HG02763 (cell line): Measurements from ENCODE around the gene NUP50.

Source experiments
- ATAC-seq: cut with Tn5 transposase; IDR thresholded peaks from one replicate; pipeline ENCODE4 v1.9.1; 2021; ENCODE audit warnings: mild to moderate bottlenecking, moderate library complexity; ENCODE audit not compliant: unreplicated experiment

Gene NUP50

DNA sequence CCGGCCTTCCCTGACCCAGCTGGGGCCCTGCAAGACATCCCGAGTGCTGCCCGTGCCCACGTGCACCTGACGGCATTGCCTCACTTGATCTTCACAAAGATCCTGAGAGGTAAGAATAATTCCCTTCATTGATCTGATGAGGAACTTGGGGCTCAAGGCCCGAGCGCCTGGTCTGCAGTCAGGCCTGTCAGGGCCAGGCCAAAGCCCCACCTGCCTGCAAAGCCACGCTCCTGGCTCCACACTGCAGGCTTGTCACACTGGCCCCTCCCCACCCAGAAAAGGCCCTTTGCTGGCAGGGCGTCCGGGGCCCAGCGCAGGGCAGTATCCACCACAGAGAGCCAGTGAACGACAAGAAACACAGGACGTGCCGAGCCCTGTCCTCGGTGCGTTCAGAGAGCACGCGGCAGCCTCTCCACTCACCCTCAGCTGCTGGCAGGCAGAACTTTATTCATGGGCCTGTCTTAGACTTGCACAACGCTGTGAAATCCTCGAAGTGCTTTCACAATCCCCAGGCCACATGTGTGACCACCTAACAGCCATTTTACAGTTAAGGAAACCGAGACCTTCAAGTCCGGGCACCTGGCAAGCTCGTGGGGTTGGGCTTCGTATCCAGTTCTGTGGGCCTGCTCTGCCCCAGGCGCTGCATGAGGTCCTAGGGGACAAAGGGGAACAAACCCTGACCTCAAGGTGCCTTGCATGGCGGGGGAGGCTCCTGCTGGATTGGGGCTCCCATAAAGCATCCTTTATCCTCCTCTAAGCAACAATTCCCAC, 62.2 kb downstream of the NUP50 start:
- no peak for ATAC-seq

GRCh38 chr22:45226503-45227186, 62.9 kb downstream of the NUP50 start:
- ATAC-seq = no peak

GRCh38 chr22:45227645-45228400, 64.1 kb downstream of the NUP50 start:
- no peak for ATAC-seq

DNA sequence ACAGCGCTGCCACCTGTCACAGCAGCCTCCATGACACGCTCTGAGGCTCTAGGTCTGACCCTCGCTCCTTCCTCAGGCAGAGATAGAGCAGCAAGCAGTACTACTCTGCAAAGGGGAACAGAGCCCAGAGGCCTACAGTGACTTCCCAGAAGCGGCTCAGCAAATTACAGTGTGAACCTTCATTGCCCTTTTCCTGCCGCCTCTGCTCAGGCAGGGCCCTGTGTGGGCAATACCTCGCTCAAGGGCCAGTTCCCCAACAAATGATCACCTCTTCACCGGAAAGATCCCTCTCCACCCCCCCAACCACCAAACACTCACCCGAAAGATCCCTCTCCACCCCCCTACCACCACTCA, 64.7 kb downstream of the NUP50 start:
- ATAC-seq = no peak

DNA sequence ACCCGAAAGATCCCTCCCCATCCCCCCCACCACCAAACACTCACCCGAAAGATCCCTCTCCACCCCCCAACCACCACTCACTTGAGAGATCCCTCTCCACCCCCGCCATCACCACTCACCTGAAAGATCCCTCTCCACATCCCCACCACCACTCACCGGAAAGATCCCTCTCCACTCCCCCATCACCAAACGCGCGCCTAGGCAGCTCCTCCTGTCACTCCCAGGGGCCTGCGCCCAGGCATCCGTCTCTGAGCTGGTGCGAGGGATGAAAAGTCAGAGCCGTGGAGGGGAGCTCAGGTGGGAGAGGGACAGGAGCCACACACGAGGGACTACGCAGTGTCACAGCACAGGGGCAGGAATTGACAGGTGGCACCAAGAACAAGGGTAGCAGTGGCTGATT, 65.5 kb downstream of the NUP50 start:
- ATAC-seq = no peak

DNA sequence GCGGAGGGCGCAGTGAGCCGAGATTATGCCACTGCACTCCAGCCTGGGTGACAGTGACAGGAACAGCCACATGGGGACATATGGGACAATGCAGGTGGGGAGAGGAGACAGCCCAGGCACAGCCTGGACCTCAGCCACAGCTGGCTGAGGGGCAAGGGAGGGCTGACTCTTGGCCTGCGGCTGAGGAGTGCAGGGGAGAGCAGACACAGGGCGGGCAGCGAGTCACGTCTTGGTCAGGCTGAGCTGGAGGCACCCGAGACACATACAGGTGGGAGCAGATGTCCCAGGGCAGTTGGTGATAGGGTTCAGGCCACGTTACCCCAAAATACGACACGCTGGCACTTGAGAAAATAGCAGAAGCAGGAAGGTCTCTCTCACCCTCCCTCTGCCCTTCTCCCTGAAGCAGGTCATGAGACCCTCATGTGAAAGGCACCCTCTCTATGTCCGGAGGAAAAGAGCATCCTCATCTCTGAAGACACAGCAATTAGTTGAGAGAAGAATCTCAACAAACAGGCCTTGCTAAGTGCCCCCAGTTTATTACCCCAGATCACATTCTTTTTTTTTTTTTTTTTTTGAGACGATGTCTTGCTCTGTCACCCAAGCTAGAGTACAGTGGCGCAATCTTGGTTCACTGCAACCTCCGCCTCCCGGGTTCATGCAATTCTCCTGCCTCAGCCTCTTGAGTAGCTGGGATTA, 66.4 kb downstream of the NUP50 start:
- no peak for ATAC-seq

- no peak for ATAC-seq
Observed at GRCh38 chr22:45231293-45231692, 67.6 kb downstream of the NUP50 start.

DNA sequence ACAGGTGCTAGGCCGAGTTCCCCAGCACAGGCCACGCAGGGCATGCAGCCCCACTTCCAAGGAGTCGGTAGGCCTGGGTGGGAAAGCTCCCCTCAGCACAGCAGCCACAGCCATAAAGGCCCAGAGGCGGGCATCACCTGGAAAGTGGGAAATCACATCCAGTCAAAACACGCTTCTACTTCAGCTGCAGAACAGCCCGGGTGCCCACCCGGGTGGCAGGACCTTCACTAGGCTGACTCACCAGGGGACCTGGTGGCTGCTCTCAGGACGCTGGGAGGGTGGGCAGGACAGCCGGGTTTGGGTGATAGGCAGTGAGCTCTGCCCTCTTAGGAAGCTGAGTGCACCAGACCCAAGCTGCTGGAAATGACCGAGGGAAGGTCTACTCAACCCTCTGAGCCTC, 69.7 kb downstream of the NUP50 start:
- no peak for ATAC-seq

DNA sequence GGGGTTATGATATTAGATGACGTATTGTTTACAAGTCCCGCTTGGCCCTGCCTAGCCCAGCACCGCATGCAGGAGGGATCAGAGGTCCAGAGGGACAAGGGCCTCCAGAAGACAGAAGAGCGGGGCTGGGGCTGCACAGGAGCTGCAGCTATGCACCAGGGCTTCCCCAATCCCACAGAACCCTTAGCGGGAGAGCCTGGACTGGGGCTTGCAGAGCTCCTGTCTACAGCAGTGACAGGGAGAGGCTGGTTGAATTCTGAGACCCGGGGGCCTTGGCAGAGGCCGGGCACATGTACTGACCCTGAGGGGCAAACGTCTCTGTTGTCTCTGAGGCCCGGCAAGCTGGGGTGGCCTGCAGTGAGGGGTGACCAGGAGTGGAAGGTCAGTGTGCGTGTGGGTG, 70.1 kb downstream of the NUP50 start:
- no peak for ATAC-seq

- peak; percentile 77 for ATAC-seq
Observed at GRCh38 chr22:45235101-45235777, 71.5 kb downstream of the NUP50 start.

- no peak for ATAC-seq
Observed at GRCh38 chr22:45235851-45236342, 72.2 kb downstream of the NUP50 start.

- no peak for ATAC-seq
Observed at GRCh38 chr22:45237065-45237990, 73.6 kb downstream of the NUP50 start.
